Activated T-cell treated with anti-CD3 and anti-CD28 coated beads for 24 hours (primary cell): ENCODE measurements around the gene PYCARD.
"Not testable (repeated sequence)": the region's sequence is repeated elsewhere in the genome, so short reads cannot be mapped to it uniquely, and the experiment has no call there.

ENCODE experiments used
- DNase-seq: peaks from one replicate; pipeline ENCODE4 v3.0.0-alpha.2; 2020; ENCODE audit warnings: low read depth

PYCARD gene

DNA sequence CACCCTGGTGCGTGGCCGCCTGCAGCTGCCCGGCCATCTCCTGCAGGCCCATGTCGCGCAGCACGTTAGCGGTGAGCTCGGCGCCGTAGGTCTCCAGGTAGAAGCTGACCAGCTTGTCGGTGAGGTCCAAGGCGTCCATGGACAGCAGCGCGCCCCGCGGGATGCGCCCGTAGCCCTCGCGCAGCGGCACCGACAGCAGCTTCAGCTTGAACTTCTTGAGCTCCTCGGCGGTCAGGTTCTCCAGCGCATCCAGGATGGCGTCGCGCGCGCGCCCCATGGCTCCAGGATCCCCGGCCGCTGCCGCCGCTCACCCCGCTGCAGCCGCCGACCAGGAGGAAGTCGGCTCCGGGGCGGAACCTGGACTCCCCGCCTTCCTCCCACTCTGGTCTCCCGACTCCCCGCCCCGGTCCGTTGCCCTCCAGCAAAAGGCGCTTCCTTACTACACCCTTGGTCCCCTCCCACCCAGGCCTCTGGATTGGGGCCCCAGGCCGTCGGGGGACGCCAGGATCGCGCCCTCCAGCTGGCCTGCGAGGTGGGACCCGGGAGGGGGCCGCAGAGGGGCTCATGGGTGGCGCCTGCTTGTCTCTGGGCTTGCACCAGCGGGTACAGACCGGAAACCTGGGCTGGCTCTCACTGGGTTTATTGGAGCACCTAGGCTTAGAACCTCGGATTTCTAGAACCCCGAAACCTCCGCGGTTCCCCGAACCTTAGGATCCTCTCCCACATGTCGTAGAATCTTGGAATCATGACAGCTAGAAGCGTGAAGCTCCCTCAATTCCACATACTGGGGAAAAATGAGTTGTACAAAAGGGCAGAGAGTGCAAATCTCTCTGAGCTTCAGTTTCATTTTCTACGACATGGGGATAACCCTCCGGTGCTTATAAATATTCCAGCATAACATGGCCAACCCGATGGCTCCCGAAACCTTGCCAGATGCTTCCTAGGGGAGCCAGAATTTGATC is at the start of gene PYCARD:
Gene PYCARD, minus strand, starts transcription at position 347 of the 962 bp plus-strand sequence. Its CDS starts 70 bp downstream, at position 277.
- DNase-seq = no peak

DNA sequence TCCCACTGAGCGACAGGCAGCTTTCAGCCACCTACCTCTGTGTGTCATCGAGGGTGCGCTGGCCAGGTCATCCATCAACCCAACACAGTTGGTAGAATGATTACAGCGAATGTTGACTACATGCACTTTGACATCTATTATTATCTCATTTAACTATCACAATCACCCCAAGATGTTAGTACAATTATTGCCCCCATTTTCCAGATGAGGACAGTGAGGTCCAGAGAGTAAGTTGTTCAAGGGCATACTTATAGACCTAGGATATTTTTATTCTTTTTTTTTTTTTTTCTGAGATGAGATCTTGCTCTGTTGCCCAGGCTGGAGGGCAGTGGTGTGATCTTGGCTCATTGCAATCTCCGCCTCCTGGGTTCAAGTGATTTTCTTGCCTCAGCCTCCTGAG is 48.9 kb upstream of the PYCARD start:
- no peak for DNase-seq

DNA sequence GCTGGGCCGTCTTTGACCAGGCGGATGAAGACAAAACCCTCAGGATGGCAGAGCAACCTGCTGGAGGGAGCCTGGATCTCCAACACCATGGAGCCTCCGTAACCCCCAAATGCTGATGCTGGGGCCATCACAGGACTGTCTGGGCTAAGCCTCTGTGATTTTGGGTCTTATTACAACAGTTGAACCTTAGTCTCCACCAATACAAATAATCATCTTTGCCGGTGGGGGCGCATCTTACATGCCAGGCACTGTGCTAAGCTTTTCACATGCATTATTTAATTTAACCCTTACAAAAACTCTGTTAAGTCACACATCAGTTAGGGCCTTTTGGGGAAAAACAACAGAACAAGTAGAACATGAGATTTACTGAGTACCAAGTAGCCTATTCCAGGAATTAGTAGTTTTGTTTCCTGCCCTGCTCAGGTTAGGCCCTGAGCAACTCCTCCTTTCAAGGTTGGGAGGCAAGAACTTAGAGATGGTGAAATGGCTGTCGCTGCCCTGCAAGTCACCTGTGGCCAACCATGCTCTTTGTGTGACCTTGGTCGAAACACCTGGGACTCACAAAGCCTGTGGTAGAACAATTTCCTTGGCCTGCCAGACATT is 48.3 kb upstream of the PYCARD start:
- no peak for DNase-seq

DNA sequence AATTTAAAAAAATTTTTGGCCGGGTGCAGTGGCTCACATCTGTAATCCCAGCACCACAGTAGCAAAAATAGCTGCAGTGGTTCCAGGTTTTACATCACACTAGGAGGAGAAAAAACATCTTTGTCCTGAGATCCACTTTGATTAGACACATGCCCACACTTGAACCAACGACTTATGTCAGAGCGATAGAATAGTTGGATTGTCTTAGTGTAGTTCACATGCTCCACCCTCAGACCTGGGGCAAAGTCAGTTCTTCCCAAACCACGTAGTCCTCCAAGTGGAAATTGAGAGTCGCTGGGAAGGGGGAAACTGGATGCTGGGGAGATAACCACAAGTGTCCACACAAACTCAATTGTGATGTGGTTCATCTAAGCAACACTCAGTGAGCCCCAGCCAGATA is 45.8 kb upstream of the PYCARD start:
- DNase-seq = no peak

DNA sequence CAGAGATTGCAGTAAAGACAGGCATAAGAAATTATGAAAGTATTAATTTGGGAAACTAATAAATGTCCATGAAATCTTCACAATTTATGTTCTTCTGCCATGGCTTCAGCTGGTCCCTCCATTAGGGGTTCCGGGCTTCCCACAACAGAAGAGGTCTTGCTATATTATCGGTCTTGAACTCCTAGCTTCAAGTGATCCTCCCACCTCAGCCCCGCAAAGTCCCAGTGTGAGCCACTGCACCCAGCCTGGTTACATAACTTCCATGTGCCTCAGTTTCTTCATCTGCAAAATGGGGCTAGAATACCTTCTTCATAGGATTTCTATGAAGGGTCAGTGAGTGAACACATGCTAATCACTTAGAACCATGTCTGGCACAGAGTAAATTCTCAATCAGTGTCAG is 43.7 kb upstream of the PYCARD start:
- DNase-seq = no peak

DNA sequence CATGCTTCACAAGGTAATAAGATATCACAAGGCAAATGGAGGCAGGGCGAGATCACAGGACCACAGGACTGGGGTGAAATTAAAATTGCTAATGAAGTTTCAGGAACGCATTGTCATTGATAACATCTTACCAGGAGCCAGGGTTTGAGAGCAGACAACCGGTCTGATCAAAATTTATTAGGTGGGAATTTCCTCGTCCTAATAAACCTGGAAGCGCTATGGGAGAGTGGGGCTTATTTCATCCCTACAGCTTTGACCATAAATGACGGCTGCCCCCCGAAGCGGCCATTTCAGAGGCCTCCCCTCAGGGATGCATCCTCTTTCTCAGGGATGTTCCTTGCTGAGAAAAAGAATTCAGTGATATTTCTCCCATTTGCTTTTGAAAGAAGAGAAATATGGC is 43.0 kb upstream of the PYCARD start:
- DNase-seq = not testable (repeated sequence)

DNA sequence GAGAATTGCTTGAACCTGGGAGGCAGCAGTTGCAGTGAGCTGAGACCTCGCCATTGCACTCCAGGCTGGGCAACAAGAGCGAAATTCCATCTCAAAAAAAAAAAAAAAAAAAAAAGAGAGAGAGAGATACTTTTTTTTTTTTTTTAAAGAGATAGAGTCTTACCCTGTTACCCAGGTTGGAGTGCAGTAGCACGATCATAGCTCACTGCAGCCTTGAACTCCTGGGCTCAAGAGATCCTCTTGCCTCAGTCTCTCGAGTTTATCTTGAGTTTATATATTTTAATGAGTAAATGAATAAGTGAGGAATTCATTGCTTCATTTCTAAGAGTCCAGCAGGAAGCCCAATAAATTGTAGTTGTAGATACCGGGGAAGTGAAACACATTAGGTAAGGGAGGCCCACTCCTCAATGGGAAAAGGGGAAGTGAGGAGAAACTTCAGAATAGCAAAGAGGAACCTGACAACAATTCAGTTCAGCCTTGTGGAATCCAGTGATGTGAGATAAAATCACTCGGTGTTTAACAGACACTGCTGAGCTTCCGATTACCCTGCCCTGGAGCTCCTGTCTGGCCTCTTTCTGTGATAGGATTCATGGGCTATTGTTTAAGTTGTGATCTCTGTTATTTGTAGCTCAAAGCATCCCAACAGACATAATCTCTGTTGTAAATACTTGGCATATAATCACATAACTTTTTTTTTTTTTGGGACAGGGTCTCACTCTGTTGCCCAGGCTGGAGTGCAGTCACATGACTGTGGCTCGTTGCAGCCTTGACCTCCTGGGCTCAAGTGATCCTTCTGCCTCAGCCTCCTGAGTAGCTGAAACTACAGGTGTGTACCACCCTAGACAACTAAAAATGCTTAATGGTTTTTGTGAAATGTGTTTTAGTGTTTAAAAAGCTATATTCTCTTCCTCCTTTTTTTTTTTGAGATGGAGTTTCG is 41.4 kb upstream of the PYCARD start:
- DNase-seq = no peak

DNA sequence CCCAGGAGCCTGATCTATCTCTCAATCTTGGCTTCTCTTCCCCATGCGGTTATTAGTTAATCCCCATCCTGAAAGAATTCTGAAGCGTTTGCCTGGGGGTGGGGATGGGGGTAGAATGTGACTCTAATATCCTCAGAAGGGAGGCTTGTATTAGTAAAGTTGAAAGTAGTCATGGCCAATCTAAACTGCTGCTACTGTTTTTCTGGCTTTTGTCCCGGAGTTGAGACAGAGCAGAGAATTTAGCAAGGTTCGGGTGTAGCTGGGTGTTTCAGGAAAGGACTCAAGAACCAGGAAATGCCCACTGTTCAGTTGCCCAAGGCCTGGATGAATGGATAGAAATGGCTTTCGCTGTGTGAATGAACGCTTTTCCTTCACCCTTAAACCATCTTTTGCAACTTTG is 39.6 kb upstream of the PYCARD start:
- DNase-seq = no peak

DNA sequence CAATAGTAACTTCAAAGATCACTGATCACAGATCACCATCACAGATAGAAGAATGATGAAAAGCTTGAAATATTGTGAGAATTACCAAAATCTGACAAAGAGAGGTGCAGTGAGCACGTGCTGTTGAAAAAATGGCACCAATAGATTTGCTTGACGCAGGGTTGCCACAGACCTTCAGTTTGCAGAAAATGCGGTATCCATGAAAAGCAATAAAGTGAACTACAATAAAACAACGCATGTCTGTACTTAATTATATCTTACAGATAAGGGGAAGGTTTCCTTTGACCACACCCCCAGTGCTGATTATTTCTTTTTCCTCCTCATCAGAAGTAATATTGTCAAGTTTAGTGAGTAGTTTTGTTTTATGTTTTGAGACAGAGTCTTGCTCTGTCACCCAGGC is 35.5 kb upstream of the PYCARD start:
- DNase-seq = no peak

DNA sequence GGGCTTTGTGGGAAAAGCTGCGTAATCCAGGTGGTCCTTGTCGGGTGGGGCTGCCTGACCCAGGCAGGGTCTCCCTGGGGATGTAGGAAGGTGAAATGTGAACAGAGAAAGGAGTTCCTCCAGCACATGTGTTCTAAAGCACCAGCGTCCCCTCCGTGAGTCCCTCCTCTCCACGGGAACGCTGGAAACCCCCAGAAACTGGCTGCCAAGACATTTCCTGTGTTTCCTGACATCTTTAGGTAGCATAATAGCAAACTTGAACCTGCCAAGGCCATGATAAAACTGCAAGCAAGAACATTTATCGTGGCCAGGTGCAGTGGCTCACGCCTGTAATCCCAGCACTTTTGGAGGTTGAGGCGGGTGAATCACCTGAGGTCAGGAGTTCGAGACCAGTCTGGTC is 26.9 kb upstream of the PYCARD start:
- no peak for DNase-seq

DNA sequence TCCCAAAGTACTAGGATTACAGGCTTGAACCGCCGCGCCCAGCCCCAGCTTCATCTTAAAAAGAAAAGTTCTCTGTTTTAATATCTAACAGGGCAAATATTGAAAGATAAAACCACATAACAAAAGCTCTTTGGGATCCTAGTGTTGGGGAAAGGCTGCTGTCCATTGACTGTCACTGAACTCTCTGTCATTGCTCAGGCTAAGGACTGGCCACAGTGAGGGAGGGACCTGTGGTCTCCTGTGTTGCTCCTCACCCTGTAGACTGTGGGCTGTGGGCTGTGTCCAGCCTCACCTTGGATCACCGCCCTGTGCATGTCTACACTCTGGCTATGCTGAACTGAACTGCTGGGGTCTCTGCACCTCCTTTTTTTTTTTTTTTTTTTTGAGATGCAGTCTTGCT is 25.6 kb upstream of the PYCARD start:
- no peak for DNase-seq

DNA sequence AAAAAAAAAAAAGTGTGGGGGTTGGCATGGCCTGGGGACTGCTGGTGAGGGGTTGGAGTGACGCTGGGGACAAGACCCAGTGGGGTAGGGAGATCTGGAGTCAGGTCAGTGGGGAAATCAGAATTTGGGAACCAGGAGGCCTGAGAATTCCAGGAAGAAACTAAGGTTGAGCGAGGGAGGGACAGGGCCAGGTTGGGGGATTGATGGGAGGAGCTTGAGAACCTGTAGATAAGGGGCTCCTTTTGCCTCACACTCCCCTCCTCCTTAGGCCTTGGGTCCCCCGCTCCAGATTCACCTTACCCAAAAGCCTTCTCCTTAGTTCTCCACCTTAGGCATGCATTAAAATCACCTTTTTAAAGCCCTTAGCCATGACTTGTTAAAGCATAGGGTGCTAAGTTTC is 22.6 kb upstream of the PYCARD start:
- no peak for DNase-seq

DNA sequence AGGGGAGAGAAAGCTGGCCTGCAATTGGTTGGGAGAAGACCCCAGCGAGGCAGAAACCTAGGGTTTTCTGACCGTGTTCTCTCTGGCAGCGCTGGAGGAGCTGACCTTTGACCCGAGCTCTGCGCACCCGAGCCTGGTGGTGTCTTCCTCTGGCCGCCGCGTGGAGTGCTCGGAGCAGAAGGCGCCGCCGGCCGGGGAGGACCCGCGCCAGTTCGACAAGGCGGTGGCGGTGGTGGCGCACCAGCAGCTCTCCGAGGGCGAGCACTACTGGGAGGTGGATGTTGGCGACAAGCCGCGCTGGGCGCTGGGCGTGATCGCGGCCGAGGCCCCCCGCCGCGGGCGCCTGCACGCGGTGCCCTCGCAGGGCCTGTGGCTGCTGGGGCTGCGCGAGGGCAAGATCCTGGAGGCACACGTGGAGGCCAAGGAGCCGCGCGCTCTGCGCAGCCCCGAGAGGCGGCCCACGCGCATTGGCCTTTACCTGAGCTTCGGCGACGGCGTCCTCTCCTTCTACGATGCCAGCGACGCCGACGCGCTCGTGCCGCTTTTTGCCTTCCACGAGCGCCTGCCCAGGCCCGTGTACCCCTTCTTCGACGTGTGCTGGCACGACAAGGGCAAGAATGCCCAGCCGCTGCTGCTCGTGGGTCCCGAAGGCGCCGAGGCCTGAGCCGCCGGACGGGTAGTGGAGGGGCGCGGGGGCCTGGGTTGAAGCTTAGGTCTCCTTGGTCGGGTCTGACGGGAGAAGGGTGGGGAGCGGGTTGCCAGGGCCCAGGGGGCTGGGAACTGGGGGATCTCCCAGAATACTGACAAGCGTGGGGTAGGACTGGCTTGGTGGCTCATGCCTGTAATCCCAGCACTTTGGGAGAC is 21.8 kb upstream of the PYCARD start:
- no peak for DNase-seq

DNA sequence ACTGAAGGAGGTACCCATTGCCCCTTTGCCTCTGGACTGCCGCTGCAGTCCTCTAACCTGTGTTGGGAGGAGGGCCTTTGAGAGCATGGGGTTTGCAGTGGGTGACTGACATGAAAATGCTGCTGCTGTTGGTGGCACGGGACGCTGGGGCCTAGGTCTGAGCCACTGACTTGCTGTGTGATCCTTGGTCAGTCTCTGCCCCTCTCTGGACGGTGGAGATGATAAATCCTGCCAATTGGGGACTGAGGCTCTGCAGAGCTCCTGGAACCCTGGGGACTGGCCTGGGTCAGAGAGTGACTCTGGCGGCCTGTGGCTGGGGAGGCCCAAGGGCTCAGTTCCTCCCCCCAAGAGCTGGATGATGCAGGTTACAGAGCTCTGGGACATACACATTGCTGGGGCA is 20.5 kb upstream of the PYCARD start:
- DNase-seq = no peak

DNA sequence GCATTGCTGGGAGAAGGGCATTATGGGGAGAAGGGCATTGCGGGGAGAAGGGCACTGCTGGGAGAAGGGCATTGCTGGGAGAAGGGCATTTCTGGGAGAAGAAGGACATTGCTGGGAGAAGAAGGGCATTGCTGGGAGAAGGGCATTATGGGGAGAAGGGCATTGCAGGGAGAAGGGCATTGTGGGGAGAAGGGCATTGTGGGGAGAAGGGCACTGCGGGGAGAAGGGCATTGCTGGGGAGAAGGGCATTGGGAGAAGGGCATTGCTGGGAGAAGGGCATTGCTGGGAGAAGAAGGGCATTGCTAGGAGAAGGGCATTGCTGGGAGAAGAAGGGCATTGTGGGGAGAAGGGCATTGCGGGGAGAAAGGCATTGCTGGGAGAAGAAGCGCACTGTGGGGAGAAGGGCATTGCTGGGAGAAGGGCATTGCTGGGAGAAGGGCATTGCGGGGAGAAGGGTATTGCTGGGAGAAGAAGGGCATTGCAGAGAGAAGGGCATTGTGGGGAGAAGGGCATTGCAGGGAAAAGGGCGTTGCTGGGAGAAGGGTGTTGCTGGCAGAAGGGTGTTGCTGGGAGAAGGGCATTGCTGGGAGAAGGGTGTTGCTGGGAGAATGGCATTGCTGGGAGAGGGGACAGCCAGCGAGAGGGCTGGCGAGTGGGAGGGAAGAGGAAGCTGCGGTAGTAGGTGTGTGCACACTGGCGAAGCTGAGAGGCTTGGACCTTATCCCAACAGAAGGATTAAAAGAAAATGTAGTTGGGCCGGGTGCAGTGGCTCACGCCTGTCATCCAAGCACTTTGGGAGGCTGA is 19.0 kb upstream of the PYCARD start:
- no peak for DNase-seq

DNA sequence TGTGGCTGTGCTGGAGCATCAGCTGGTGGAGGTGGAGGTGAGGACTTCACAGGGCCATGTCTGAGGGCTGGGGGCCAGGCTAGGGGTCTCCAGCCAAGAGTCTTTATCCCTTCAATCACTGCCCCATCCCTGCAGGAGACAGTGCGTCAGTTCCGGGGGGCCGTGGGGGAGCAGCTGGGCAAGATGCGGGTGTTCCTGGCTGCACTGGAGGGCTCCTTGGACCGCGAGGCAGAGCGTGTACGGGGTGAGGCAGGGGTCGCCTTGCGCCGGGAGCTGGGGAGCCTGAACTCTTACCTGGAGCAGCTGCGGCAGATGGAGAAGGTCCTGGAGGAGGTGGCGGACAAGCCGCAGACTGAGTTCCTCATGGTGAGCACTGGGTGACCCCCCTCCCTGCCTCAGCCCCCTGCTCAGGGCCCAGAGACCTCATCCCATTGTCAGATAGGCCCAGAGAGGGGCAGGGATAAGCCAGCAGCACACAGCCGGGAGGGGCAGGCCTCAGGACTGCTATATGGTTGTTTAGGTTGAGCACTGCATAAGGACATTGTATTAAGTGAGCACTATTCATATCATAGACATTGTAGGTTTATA is 16.7 kb upstream of the PYCARD start:
- no peak for DNase-seq

DNA sequence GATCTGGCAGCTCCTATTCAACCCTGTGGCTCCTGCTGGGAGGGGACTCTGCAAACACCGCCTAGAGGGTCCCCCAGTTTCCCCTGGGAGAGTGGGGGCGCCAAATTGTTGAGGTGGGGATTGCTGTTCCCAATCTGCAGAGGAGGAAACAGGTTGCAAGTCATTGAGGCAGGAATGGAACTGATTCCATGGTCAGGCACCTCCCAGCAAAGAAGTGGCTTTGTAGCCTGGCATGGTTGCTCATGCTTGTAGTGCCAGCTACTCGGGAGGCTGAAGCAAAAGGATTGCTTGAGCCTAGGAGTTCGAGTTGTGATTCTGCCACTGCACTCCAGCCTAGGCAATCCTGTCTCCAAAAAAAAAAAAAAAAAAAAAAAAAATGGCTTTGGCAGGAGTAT is 14.6 kb upstream of the PYCARD start:
- no peak for DNase-seq

DNA sequence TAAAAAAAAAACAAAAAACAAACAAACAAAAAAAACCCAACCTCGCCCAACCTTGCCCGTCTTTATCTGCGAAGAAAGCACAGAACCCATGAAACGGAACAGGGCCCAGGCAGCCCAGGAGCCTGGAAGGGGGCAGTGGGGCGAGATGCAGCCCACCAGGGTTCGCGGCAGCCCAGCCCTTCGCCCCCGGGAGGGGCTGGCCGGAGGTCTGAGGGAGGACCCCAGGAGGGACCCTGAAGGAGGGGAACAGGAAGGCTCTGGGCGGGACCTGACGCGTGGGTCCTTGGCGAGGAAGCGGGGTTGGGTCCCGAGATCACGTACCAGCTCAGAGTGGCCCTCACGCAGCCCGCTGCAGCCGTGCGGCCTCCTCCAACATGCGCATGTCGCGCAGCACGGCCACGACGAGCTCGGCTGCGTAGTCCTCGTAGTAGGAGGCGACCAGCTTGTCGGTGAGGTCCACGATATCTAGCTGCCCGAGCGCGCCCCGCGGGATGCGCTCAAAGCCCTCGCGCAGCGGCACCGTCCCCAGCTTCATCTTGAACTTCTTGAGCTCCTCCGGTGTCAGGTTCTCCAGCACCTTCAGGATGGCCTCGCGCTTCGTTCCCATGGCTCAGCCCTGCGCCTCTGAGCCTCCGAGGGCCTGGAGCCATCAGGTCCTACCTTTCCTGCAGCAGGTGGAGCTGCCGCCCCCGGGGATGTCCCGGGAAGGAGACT is 14.0 kb upstream of the PYCARD start, which contains the start of gene PYDC1:
Gene PYDC1, minus strand, starts transcription at position 714 of the 714 bp plus-strand sequence. Its CDS starts 107 bp downstream, at position 607.
- DNase-seq = no peak
